HepG2 (cell line): ENCODE measurements around the gene WSB1. TPM values are rescaled to one million over a fixed set of nuclear protein-coding genes. Genes with fewer than 3 reads are reported as not detected.

Experiments used
- AHR ChIP-seq: IDR thresholded peaks from 2 replicates; pipeline ENCODE4 v1.6.1; 2018; ENCODE audit warnings: missing genetic modification reagents, missing compliant biosample characterization
- ATRX ChIP-seq: sonication (generic); formaldehyde crosslinking; IDR thresholded peaks from 2 replicates; pipeline ENCODE4 v1.4.0; 2020; ENCODE audit warnings: missing genetic modification reagents, borderline replicate concordance
- CAMTA2 ChIP-seq: sonication (generic); formaldehyde crosslinking; IDR thresholded peaks from 2 replicates; pipeline ENCODE4 v1.4.0; 2020; ENCODE audit warnings: mild to moderate bottlenecking, missing genetic modification reagents, borderline replicate concordance
- CEBPB ChIP-seq: IDR thresholded peaks from 2 replicates; pipeline ENCODE4 v1.6.1; 2011; ENCODE audit warnings: low read depth, low read length, improper control_type of control experiment, borderline replicate concordance
- FOXK2 ChIP-seq: fragments of 450-650 bp; IDR thresholded peaks from 2 replicates; pipeline ENCODE4 v1.6.1; 2016
- FOXP1 ChIP-seq, 2 experiments: fragments of 450-650 bp in 1 of 2; IDR thresholded peaks; 2 replicates each; pipeline ENCODE4 v1.6.1; 2017 to 2018; ENCODE audit warnings: antibody characterized with exemption in 1 of 2
- GABPA ChIP-seq, 2 experiments: IDR thresholded peaks; 2 replicates each; pipeline ENCODE4 v1.6.1; 2011 to 2016; ENCODE audit warnings: low read depth in 2 of 2, low read length in 1 of 2, missing biosample characterization in 1 of 2, missing genetic modification characterization in 1 of 2
- IKZF1 ChIP-seq: fragments of 450-650 bp; IDR thresholded peaks from 2 replicates; pipeline ENCODE4 v1.7.1; 2016
- KDM3A ChIP-seq: IDR thresholded peaks from 2 replicates; pipeline ENCODE4 v1.6.1; 2018; ENCODE audit warnings: low read depth, missing compliant biosample characterization
- KDM4B ChIP-seq: sonication (generic); formaldehyde crosslinking; IDR thresholded peaks from 2 replicates; pipeline ENCODE4 v1.4.0; 2020; ENCODE audit warnings: missing genetic modification reagents
- KLF15 ChIP-seq: sonication (generic); formaldehyde crosslinking; IDR thresholded peaks from 2 replicates; pipeline ENCODE4 v1.8.1; 2023; ENCODE audit warnings: borderline replicate concordance, mild to moderate bottlenecking, inconsistent platforms, missing genetic modification reagents, mixed read lengths
- KLF16 ChIP-seq, 2 experiments: sonication (generic) in 1 of 2; formaldehyde crosslinking in 1 of 2; IDR thresholded peaks; 2 replicates each; pipeline versions ENCODE4 v1.6.1 to v1.8.0; 2016 to 2023; ENCODE audit warnings: missing genetic modification reagents in 2 of 2, missing compliant biosample characterization in 1 of 2
- NR2F1 ChIP-seq, 2 experiments: fragments of 450-650 bp in 1 of 2; formaldehyde crosslinking in 1 of 2; IDR thresholded peaks; 2 replicates each; pipeline versions ENCODE4 v1.5.0 to v1.6.1; 2016 to 2020; ENCODE audit warnings: mild to moderate bottlenecking in 1 of 2, missing compliant biosample characterization in 1 of 2, missing genetic modification reagents in 1 of 2, moderate library complexity in 1 of 2
- XBP1 ChIP-seq: sonication (generic); formaldehyde crosslinking; IDR thresholded peaks from 2 replicates; pipeline ENCODE4 v1.5.0; 2020; ENCODE audit warnings: missing genetic modification reagents
- ZBTB7B ChIP-seq: sonication (generic); formaldehyde crosslinking; IDR thresholded peaks from 2 replicates; pipeline ENCODE4 v1.4.0; 2020; ENCODE audit warnings: missing genetic modification reagents
- ZC3H4 ChIP-seq: sonication (generic); formaldehyde crosslinking; IDR thresholded peaks from 2 replicates; pipeline ENCODE4 v1.4.0; 2020; ENCODE audit warnings: missing genetic modification reagents, borderline replicate concordance
- ZNF180 ChIP-seq: sonication (generic); formaldehyde crosslinking; IDR thresholded peaks from 2 replicates; pipeline ENCODE4 v1.4.0; 2020; ENCODE audit warnings: low read depth, missing genetic modification reagents, borderline replicate concordance
- ZNF232 ChIP-seq: sonication (generic); formaldehyde crosslinking; IDR thresholded peaks from 2 replicates; pipeline ENCODE4 v1.4.0; 2020; ENCODE audit warnings: missing genetic modification reagents, borderline replicate concordance
- ZNF251 ChIP-seq: sonication (generic); formaldehyde crosslinking; IDR thresholded peaks from 2 replicates; pipeline ENCODE4 v1.9.0; 2021; ENCODE audit warnings: mild to moderate bottlenecking, missing genetic modification reagents
- ZNF589 ChIP-seq: sonication (generic); formaldehyde crosslinking; conservative IDR thresholded peaks from 2 replicates; pipeline ENCODE4 v1.8.0; 2022; ENCODE audit warnings: mild to moderate bottlenecking, moderate library complexity, missing genetic modification reagents
- polyA plus RNA-seq, 8 experiments: library from polyadenylated mRNA; depleted of rRNA in 3 of 8; stranded (reverse) in 7 of 8; unstranded in 1 of 8; fragments of >200 nt; fragmentation: Illumina TruSeq in 4 of 8; extraction: Trizol in 4 of 8; gene quantifications; 2 replicates each; pipeline versions ENCODE4 v1.2.1 to v1.2.3, GENCODE V29; 2011 to 2016; ENCODE audit warnings: low read depth in 4 of 8, missing spikeins in 1 of 8, mixed read lengths in 1 of 8; ENCODE audit not compliant: insufficient read depth in 1 of 8
- total RNA-seq, 5 experiments: library from RNA; depleted of rRNA; stranded (reverse); fragments of >200 nt; fragmentation: Illumina TruSeq; extraction: Trizol; gene quantifications; 2 replicates each; pipeline ENCODE4 v1.2.3, GENCODE V29; 2016; ENCODE audit warnings: low read depth in 1 of 5
- TF ChIP-seq, protein P1 (sequence below): sonication (generic); formaldehyde crosslinking; IDR thresholded peaks from 2 replicates; pipeline ENCODE4 v1.4.0; 2020; ENCODE audit warnings: missing genetic modification reagents
- TF ChIP-seq, protein P2 (sequence below): sonication (generic); formaldehyde crosslinking; IDR thresholded peaks from 2 replicates; pipeline ENCODE4 v1.4.0; 2020; ENCODE audit warnings: missing genetic modification reagents
- TF ChIP-seq, protein P3 (sequence below): sonication (generic); formaldehyde crosslinking; IDR thresholded peaks from 2 replicates; pipeline ENCODE4 v1.5.0; 2020; ENCODE audit warnings: mild to moderate bottlenecking, missing genetic modification reagents, borderline replicate concordance

WSB1 gene
- total and polyA plus RNA-seq, 2 of the 13 experiments (the other 11 are each of a cell fraction or from before 2014, with no cell fraction given) = 81.3 to 294 TPM

DNA sequence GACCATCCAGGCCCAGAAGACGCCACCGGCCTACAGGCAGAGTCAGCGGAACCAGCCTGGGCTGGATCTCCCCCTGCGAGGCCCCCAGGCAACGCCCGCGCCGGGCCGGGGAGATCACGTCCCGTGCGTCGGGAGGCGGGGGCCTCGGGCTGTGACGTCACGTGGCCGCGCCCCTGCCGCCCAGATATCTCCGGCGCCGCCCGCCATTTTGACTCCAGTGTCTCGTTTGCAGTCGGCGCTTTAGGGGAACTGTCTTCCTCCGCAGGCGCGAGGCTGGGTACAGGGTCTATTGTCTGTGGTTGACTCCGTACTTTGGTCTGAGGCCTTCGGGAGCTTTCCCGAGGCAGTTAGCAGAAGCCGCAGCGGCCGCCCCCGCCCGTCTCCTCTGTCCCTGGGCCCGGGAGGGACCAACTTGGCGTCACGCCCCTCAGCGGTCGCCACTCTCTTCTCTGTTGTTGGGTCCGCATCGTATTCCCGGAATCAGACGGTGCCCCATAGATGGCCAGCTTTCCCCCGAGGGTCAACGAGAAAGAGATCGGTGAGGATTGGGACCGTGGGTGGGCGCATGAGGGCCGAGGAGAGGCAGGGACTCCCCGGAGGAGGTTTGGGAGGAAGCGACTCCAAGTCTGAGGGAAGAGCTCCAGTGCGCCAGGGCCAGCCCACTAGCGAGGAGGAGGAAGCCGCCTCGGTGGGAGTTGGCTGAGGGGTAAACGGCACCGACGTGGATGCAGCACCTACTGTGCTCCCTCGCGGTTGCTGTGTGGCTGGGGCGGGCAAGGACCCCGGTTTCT is at the start of gene WSB1 (continued):
- no peak; the same call in 1 of the 2 replicates for TF ChIP-seq CAMTA2 (CRISPR knock-in tag)
- peak in 1 of 2 experiments; percentile 14; a peak in 1 of 4 replicates for TF ChIP-seq NR2F1 (CRISPR knock-in tag; IDR thresholded peaks at IDR 0.05)
- TF ChIP-seq FOXK2 = no peak
- TF ChIP-seq AHR (CRISPR knock-in tag) = peak; percentile 32
- TF ChIP-seq CEBPB = no peak
- no peak for TF ChIP-seq ZNF251 (CRISPR knock-in tag)
- peak; percentile 84 for TF ChIP-seq KDM4B
- no peak for TF ChIP-seq ZNF180
- TF ChIP-seq, protein P1, sequence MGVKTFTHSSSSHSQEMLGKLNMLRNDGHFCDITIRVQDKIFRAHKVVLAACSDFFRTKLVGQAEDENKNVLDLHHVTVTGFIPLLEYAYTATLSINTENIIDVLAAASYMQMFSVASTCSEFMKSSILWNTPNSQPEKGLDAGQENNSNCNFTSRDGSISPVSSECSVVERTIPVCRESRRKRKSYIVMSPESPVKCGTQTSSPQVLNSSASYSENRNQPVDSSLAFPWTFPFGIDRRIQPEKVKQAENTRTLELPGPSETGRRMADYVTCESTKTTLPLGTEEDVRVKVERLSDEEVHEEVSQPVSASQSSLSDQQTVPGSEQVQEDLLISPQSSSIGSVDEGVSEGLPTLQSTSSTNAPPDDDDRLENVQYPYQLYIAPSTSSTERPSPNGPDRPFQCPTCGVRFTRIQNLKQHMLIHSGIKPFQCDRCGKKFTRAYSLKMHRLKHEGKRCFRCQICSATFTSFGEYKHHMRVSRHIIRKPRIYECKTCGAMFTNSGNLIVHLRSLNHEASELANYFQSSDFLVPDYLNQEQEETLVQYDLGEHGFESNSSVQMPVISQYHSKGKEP = peak; percentile 73; the same call in 1 of the 2 replicates
- TF ChIP-seq ZC3H4 (CRISPR knock-in tag) = peak; percentile 52; the same call in 1 of the 2 replicates
- no peak for TF ChIP-seq ATRX (CRISPR knock-in tag)
- peak in 1 of 2 experiments; percentile 96; a peak in 2 of 4 replicates for TF ChIP-seq KLF16 (CRISPR knock-in tag; IDR thresholded peaks at IDR 0.05)
- TF ChIP-seq XBP1 (CRISPR knock-in tag) = no peak
- TF ChIP-seq FOXP1 (IDR thresholded peaks at IDR 0.05) = no peak
- TF ChIP-seq FOXP1 (CRISPR knock-in tag; IDR thresholded peaks at IDR 0.05) = peak; percentile 13; the same call in 1 of the 2 replicates
- TF ChIP-seq ZNF232 (CRISPR knock-in tag) = peak; percentile 46; the same call in 1 of the 2 replicates
- TF ChIP-seq ZBTB7B = no peak; the same call in 1 of the 2 replicates
- TF ChIP-seq, protein P2, sequence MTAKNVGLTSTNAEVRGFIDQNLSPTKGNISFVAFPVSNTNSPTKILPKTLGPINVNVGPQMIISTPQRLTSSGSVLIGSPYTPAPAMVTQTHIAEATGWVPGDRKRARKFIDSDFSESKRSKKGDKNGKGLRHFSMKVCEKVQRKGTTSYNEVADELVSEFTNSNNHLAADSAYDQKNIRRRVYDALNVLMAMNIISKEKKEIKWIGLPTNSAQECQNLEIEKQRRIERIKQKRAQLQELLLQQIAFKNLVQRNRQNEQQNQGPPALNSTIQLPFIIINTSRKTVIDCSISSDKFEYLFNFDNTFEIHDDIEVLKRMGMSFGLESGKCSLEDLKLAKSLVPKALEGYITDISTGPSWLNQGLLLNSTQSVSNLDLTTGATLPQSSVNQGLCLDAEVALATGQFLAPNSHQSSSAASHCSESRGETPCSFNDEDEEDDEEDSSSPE (CRISPR knock-in tag) = peak; percentile 76
- no peak for TF ChIP-seq GABPA (IDR thresholded peaks at IDR 0.05; ENCODE audit: low read depth, low read length)
- peak; percentile 52; the same call in 1 of the 2 replicates for TF ChIP-seq GABPA (CRISPR knock-in tag; IDR thresholded peaks at IDR 0.05; ENCODE audit: low read depth)
- TF ChIP-seq IKZF1 = no peak
- TF ChIP-seq, protein P3, sequence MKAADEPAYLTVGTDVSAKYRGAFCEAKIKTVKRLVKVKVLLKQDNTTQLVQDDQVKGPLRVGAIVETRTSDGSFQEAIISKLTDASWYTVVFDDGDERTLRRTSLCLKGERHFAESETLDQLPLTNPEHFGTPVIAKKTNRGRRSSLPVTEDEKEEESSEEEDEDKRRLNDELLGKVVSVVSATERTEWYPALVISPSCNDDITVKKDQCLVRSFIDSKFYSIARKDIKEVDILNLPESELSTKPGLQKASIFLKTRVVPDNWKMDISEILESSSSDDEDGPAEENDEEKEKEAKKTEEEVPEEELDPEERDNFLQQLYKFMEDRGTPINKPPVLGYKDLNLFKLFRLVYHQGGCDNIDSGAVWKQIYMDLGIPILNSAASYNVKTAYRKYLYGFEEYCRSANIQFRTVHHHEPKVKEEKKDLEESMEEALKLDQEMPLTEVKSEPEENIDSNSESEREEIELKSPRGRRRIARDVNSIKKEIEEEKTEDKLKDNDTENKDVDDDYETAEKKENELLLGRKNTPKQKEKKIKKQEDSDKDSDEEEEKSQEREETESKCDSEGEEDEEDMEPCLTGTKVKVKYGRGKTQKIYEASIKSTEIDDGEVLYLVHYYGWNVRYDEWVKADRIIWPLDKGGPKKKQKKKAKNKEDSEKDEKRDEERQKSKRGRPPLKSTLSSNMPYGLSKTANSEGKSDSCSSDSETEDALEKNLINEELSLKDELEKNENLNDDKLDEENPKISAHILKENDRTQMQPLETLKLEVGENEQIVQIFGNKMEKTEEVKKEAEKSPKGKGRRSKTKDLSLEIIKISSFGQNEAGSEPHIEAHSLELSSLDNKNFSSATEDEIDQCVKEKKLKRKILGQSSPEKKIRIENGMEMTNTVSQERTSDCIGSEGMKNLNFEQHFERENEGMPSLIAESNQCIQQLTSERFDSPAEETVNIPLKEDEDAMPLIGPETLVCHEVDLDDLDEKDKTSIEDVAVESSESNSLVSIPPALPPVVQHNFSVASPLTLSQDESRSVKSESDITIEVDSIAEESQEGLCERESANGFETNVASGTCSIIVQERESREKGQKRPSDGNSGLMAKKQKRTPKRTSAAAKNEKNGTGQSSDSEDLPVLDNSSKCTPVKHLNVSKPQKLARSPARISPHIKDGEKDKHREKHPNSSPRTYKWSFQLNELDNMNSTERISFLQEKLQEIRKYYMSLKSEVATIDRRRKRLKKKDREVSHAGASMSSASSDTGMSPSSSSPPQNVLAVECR = peak; percentile 94
- no peak for TF ChIP-seq ZNF589 (CRISPR knock-in tag)
- peak; percentile 88 for TF ChIP-seq KDM3A (CRISPR knock-in tag)
- no peak for TF ChIP-seq KLF15
